Neuronal stem cell (in vitro differentiated cells): ENCODE results near the gene TSPOAP1.
"Not testable (repeated sequence)": the region's sequence is repeated elsewhere in the genome, so short reads cannot be mapped to it uniquely, and the experiment has no call there.

Source experiments
- DNase-seq: peaks from one replicate; pipeline ENCODE4 v3.0.0-alpha.2; 2013; ENCODE audit warnings: low spot score
- H2AFZ ChIP-seq: one replicate; pipeline ENCODE4 v1.6.1; 2013; ENCODE audit warnings: mild to moderate bottlenecking, low read length, inconsistent platforms
- H2AK5ac ChIP-seq: 2 replicates; pipeline ENCODE4 v1.6.1; 2013; ENCODE audit warnings: low read depth, mild to moderate bottlenecking, inconsistent platforms, low read length, moderate library complexity, mixed read lengths
- H2BK120ac ChIP-seq: 2 replicates; pipeline ENCODE4 v1.6.1; 2013; ENCODE audit warnings: low read depth, mild to moderate bottlenecking, inconsistent platforms, low read length, moderate library complexity, mixed read lengths
- H2BK12ac ChIP-seq: one replicate; pipeline ENCODE4 v1.6.1; 2013; ENCODE audit warnings: low read length, inconsistent platforms
- H2BK15ac ChIP-seq: 2 replicates; pipeline ENCODE4 v1.6.1; 2013; ENCODE audit warnings: mild to moderate bottlenecking, low read length, inconsistent platforms, mixed read lengths
- H2BK5ac ChIP-seq: one replicate; pipeline ENCODE4 v1.6.1; 2013; ENCODE audit warnings: inconsistent platforms, mild to moderate bottlenecking, low read length, moderate library complexity
- H3K14ac ChIP-seq: one replicate; pipeline ENCODE4 v1.6.1; 2013; ENCODE audit warnings: low read length, inconsistent platforms
- H3K18ac ChIP-seq: 2 replicates; pipeline ENCODE4 v1.6.1; 2013; ENCODE audit warnings: low read length, inconsistent platforms
- H3K23ac ChIP-seq: 2 replicates; pipeline ENCODE4 v1.6.1; 2013; ENCODE audit warnings: low read depth, mild to moderate bottlenecking, mixed read lengths, low read length, inconsistent platforms; ENCODE audit not compliant: poor library complexity
- H3K27ac ChIP-seq: replicated peaks from 3 replicates; pipeline ENCODE4 v1.5.1; 2013; ENCODE audit warnings: low read length, inconsistent platforms
- H3K27me3 ChIP-seq, 3 experiments: 2 replicates each; pipeline ENCODE4 v1.6.1; 2013; ENCODE audit warnings: low read length in 3 of 3, mild to moderate bottlenecking in 2 of 3, inconsistent platforms in 1 of 3, low read depth in 1 of 3, mixed read lengths in 1 of 3, moderate library complexity in 1 of 3; ENCODE audit not compliant: control insufficient read depth in 3 of 3, insufficient read depth in 3 of 3
- H3K36me3 ChIP-seq, 2 donors: replicated peaks in 1 of 2; 2 replicates each; pipeline ENCODE4 v1.6.1; 2013; ENCODE audit warnings: low read length in 2 of 2; ENCODE audit not compliant: control insufficient read depth in 2 of 2, insufficient read depth in 2 of 2
- H3K4ac ChIP-seq: 2 replicates; pipeline ENCODE4 v1.6.1; 2013; ENCODE audit warnings: inconsistent platforms, mild to moderate bottlenecking, low read length, moderate library complexity
- H3K4me1 ChIP-seq, 2 donors: 1 replicate in 1 of 2; 2 replicates in 1 of 2; pipeline ENCODE4 v1.6.1; 2013; ENCODE audit warnings: low read length in 2 of 2, low read depth in 1 of 2; ENCODE audit not compliant: control insufficient read depth in 2 of 2, insufficient read depth in 1 of 2
- H3K4me2 ChIP-seq: one replicate; pipeline ENCODE4 v1.6.1; 2013; ENCODE audit warnings: mild to moderate bottlenecking, low read length, inconsistent platforms; ENCODE audit not compliant: insufficient read depth, poor library complexity, severe bottlenecking
- H3K4me3 ChIP-seq, 2 donors: 2 replicates each; pipeline ENCODE4 v1.5.1; 2013; ENCODE audit warnings: low read length in 2 of 2, mild to moderate bottlenecking in 2 of 2, inconsistent platforms in 1 of 2, moderate library complexity in 1 of 2
- H3K79me1 ChIP-seq: one replicate; pipeline ENCODE4 v1.6.1; 2013; ENCODE audit warnings: low read depth, mild to moderate bottlenecking, inconsistent platforms, low read length, moderate library complexity
- H3K9ac ChIP-seq: one replicate; pipeline ENCODE4 v1.6.1; 2013; ENCODE audit warnings: mild to moderate bottlenecking, low read depth, low read length, inconsistent platforms; ENCODE audit not compliant: poor library complexity
- H3K9me3 ChIP-seq, 2 donors: replicated peaks in 1 of 2; 2 replicates each; pipeline versions ENCODE3 to v1.6.1; 2013; ENCODE audit warnings: low read length in 2 of 2, mild to moderate bottlenecking in 2 of 2, inconsistent platforms in 1 of 2, low read depth in 1 of 2, mixed read lengths in 1 of 2, moderate library complexity in 1 of 2; ENCODE audit not compliant: control insufficient read depth in 2 of 2, insufficient read depth in 1 of 2
- H4K8ac ChIP-seq: one replicate; pipeline ENCODE4 v1.6.1; 2013; ENCODE audit warnings: low read depth, mild to moderate bottlenecking, inconsistent platforms, low read length, moderate library complexity
- H4K91ac ChIP-seq: one replicate; pipeline ENCODE4 v1.6.1; 2013; ENCODE audit warnings: low read length, low read depth, mild to moderate bottlenecking, inconsistent platforms; ENCODE audit not compliant: poor library complexity
- WGBS, 2 donors: extraction: QIAGEN DNeasy Blood & Tissue Kit; methylation state at CpG; one replicate each; pipeline ENCODE4 v1.1.7; 2013; ENCODE audit warnings: missing lambda C conversion rate in 2 of 2, mixed read lengths in 1 of 2; ENCODE audit not compliant: insufficient read length in 2 of 2, insufficient replicate concordance in 1 of 2; ENCODE audit errors: extremely low coverage in 2 of 2; 5-methylcytosine and 5-hydroxymethylcytosine counted together

The TSPOAP1 gene

GRCh38 chr17:58341136-58341860 is 12.7 kb upstream of the TSPOAP1 start:
- not testable (repeated sequence) for H3K4ac ChIP-seq, H3K27me3 ChIP-seq, H3K27ac ChIP-seq, H2BK120ac ChIP-seq, H3K23ac ChIP-seq, H2BK12ac ChIP-seq, H3K79me1 ChIP-seq, DNase-seq, H2AK5ac ChIP-seq, H3K9ac ChIP-seq, H3K4me3 ChIP-seq, H4K91ac ChIP-seq, H3K14ac ChIP-seq, H4K8ac ChIP-seq, H2BK15ac ChIP-seq, H3K18ac ChIP-seq, H3K4me2 ChIP-seq, H2BK5ac ChIP-seq, H2AFZ ChIP-seq, H3K9me3 ChIP-seq
- Histone ChIP-seq H3K4me1 (peaks cover 8 to 17% of the 10 kb centered on the region in 2 donors), H3K36me3 (peaks cover 24 to 29% of the 10 kb centered on the region in 2 donors)
- no CpG with 5 or more reads among the region's 11 CpGs for WGBS, 2 donors

GRCh38 chr17:58340405-58340876 is 11.8 kb upstream of the TSPOAP1 start:
- no peak overlapping the region for H3K4ac ChIP-seq
- no peak overlapping the region for H2AK5ac ChIP-seq
- H3K14ac ChIP-seq = no peak overlapping the region
- H4K91ac ChIP-seq = no peak overlapping the region
- no peak for DNase-seq
- no peaks in the 10 kb centered on the region for H3K79me1 ChIP-seq
- H3K9me3 ChIP-seq = peaks cover 0 to 2% of the 10 kb centered on the region in 2 donors
- H4K8ac ChIP-seq = no peak overlapping the region
- H3K18ac ChIP-seq = no peak overlapping the region
- no peak overlapping the region for H2BK120ac ChIP-seq
- H2AFZ ChIP-seq = peak overlapping the region; percentile 66
- no peak overlapping the region for H3K27ac ChIP-seq
- 100% methylated on average over 1 of the region's 5 CpGs for WGBS, 2 donors
- no peak overlapping the region for H2BK12ac ChIP-seq
- H3K9ac ChIP-seq = no peak overlapping the region
- no peak overlapping the region for H3K4me2 ChIP-seq
- H3K23ac ChIP-seq = no peak overlapping the region
- H3K4me3 ChIP-seq = no peak overlapping the region
- H3K4me1 ChIP-seq = peaks cover 8 to 17% of the 10 kb centered on the region in 2 donors
- peaks cover 17 to 20% of the 10 kb centered on the region in 2 donors for H3K36me3 ChIP-seq
- H3K27me3 ChIP-seq = no peaks in the 10 kb centered on the region
- H2BK15ac ChIP-seq = no peak overlapping the region
- H2BK5ac ChIP-seq = no peak overlapping the region

GRCh38 chr17:58339755-58340404 is 11.3 kb upstream of the TSPOAP1 start:
- H3K14ac ChIP-seq = no peak overlapping the region
- peak overlapping the region; percentile 0 for H2AK5ac ChIP-seq
- no peak overlapping the region for H3K4me3 ChIP-seq
- H2BK120ac ChIP-seq = no peak overlapping the region
- peaks cover 14 to 15% of the 10 kb centered on the region in 2 donors for H3K36me3 ChIP-seq
- H2BK12ac ChIP-seq = no peak overlapping the region
- no peak overlapping the region for H2BK15ac ChIP-seq
- H3K4me2 ChIP-seq = no peak overlapping the region
- H3K4me1 ChIP-seq = peaks cover 8 to 17% of the 10 kb centered on the region in 2 donors
- no peak overlapping the region for H3K4ac ChIP-seq
- H3K27ac ChIP-seq = no peak overlapping the region
- H3K27me3 ChIP-seq = no peaks in the 10 kb centered on the region
- H3K23ac ChIP-seq = peak overlapping the region; percentile 62
- no peak for DNase-seq
- H3K9ac ChIP-seq = peak overlapping the region; percentile 7
- H4K91ac ChIP-seq = no peak overlapping the region
- no peak overlapping the region for H4K8ac ChIP-seq
- H2BK5ac ChIP-seq = peak overlapping the region; percentile 15
- peak overlapping the region; percentile 66 for H2AFZ ChIP-seq
- no peaks in the 10 kb centered on the region for H3K79me1 ChIP-seq
- H3K18ac ChIP-seq = no peak overlapping the region
- peaks cover 0 to 2% of the 10 kb centered on the region in 2 donors for H3K9me3 ChIP-seq
- WGBS, 2 donors = no CpG with 5 or more reads among the region's 6 CpGs
